NCI-H2196 treated with DMSO at 0.1 percent for 48 hours (cell line): ENCODE data around the gene SLC10A3.

Experiments used
- DNase-seq: peaks from one replicate; lab custom pipeline; 2025; ENCODE audit not compliant: unreplicated experiment; lab: John Stamatoyannopoulos, UW

Gene SLC10A3, protein sequence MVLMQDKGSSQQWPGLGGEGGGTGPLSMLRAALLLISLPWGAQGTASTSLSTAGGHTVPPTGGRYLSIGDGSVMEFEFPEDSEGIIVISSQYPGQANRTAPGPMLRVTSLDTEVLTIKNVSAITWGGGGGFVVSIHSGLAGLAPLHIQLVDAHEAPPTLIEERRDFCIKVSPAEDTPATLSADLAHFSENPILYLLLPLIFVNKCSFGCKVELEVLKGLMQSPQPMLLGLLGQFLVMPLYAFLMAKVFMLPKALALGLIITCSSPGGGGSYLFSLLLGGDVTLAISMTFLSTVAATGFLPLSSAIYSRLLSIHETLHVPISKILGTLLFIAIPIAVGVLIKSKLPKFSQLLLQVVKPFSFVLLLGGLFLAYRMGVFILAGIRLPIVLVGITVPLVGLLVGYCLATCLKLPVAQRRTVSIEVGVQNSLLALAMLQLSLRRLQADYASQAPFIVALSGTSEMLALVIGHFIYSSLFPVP

DNA sequence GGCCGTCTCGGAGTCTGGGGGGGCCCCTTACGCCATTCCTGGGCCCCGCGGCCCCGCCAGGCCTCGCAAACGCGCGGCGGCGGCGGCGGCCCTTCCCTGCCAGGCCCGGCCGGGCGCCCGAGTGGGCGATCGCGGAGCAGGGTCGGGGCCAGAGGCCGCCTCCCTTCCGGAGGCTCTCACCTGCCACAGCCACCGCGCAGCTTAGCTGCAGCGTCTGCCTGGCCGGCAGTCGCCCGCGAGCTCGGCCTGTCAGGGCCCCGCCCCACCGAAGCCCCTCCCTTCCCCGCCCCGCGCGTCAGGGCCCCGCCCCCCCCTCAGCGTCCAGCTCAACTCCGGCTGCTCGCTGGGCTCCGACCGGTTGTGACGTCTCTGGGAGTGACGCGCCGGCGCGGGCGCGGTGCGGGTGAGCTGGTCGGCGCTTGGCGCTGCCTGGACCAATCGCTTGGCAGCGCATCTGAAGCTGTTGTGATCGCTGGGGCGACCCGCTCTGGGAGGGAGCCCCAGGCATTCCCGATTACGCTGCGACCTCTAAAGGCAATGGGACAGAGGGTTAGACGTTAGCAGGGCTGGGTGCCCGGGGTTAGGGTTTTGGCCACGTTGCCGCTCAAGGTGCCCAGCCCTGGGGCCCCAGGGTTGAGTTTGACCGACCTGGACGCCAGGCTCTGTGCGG is at the start of gene SLC10A3:
Gene SLC10A3, minus strand, starts transcription at position 216 of the 670 bp plus-strand sequence. CDS start 1,689 bp downstream, outside the sequence.
- DNase-seq, result peak; percentile 60

DNA sequence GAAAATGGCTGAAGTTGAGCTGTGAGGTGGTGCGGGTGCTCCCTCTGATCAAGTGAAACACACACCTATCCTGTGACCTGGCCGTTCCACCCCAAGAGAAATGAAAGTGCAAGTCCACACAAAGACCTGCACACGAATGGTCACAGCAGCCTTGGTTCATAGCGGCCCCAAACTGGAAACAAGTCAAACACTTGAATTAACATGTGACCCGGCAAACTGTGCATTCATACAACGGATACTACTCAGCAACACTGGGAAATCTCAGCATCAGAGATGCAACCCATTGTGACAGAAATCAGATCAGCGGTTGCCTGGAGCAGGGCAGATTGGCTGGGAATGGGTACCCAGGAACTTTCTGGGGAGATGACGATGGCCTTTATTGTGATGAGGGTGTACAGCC is 48.6 kb upstream of the SLC10A3 start:
- no peak for DNase-seq

DNA sequence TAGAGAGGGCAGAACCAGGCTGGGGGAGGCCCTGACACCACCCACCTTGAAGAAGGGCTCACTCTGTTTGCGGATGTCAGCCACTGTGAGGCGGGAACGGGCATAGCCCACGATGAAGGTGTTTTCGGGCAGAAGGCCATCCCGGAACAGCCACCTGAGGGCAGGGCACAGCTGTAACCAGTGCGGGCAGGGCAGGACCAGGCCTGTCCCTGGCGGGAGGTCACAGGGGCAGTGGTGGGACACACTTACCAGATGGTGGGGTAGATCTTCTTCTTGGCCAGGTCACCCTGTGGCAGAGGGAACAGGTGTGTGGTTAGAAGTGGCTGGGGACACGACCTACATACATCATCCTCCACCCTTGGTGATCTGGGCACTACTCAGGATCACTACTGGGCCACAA is 45.5 kb upstream of the SLC10A3 start:
- DNase-seq, result no peak

DNA sequence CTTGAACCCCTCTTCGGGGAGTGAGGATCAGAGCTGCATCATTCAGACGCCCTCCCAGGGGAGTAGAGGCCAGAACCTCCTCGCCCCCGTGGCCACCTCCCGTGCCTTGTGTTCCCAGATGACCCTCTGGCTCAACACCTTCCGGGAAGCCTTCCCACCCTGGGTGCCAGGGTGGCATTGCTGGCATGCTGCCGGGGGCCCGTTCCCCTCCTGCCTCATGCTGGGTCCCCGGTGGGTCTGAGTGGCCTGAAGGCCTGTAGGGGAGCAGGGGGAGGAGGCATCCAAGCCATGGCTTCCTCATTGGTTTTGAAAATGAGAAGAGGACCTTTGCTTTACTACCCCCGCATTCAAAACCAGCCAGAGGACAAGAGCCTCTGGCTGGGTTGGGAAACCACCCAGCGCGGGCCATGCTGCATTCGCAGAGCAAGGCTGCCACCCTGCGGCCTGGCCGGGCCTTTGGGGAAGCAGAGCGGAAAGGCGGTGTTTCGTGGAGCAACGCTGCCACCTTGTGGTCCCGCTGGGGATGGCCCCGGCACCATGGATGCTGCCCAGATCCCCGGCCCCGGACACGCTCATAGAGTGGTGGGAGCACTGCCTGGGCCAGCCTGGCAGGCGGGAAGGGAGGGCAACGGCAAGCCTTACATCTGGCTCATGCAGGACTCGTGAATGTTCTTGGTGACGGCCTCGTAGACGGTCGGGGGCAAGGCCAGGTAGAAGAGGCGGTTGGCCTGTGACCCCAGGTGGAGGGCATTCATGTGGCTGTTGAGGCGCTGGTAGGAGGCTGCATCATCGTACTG is 44.3 kb upstream of the SLC10A3 start:
- peak; percentile 22 for DNase-seq

DNA sequence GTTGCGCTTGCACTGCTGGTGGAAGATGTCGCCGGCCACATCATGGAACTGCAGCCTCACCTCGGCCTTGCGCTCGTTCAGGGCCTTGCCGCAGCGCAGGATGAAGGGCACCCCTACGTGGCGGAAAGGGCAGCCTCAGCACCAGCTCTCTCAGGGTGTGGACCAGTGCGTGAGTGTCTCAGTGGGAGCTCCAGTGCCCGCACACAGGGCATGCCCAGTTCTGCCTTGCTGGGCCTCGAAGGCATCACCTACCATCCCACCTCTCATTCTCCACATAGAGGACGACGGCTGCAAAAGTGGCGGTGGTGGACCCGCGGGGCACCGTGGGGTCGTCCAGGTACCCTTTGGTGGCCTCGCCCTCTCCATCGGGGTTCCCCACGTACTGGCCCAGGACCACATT is 42.3 kb upstream of the SLC10A3 start:
- DNase-seq, result no peak

DNA sequence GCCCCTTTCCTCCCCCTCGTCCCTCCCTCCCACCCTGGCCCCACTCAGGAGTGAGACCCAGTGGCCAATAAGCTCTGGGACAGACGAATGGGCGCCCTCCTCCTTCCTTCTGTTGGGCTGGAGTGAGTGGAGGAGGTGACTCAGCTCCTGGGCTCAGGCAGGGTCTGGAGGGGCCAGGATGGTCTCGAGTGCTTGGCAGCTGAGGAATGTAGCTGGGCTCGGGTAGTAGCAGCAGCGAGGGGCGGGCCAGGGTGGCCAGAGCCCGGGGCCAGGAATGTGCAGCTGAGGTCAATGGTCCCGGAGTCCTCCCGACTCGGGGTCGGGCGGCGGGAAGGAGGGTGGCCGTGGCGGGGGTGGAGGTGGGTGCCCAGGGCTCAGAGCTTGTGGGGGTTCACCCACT is 41.2 kb upstream of the SLC10A3 start:
- no peak for DNase-seq

DNA sequence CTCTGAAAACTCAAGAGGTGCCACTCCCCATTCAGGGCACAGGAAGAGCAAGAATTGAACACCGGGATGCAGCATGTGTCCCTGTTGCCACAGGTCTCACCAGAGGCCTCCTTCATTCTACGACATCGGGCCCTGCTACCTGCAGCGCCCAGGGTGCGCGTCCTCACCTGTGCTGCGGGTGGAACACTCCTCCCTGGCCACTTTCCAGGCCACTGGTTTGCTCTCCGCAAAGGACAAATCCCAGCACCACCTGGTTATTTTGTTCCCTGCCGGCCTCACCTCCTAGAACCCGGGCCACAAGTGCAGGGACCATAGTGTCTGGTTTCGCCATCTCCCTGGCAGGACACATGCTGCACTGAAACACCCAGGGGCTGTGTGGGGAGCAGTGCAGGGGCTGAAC is 39.9 kb upstream of the SLC10A3 start:
- DNase-seq, result no peak

DNA sequence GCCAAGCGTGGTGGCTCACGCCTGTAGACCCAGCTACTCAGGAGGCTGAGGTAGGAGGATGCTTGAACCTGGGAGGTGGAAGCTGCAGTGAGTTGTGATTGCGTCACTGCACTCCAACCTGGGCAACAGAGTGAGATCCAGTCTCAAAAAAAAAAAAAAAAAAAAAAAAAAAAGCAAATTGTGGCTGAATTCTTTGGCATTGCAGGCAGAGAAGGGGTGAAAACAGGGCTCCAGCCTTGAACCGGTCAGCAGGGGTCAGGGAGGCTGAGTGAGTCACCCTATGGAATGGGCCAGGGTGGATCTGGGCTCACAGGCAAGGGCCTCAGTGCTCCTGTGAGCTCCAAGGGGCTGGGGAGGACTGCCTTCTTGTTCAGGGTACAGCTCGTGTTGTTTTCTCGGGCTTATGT is 38.8 kb upstream of the SLC10A3 start:
- DNase-seq, result no peak

DNA sequence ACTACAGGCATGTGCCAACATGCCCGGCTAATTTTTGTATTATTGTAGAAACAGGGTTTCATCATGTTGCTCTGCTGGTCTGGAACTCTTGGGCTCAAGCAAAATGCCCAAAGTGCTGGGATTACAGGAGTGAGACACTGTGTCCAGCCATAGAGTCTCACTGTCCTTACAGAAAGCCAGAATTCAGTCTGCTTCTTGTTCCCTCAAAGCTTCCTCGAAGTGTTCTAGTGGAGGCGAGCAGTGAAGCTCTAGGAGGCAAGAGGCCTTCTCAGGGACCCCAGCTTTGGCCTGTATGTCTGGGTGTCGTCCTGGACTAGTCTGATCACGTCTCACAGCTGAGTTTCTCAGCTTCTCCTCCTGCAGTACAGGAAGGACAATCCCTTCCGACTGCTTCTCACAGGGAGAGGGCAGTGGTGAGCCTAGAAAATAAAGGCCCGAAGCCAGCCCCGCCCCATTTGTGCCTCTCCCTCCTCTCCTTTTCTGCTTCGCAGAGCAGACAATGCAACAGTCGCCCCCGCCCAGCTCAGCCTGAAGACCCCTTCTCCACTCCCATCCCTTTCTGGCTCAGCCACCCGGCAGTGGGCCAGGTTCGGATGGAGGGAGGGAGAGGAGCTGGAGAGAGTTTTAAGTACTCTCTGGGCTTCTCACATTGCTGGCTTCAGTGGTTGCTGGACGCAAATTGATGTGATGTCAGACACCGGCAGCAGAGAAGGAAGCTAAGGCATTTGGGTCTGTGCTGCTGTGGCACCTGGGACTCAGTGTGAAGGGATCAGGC is 36.7 kb upstream of the SLC10A3 start:
- peak; percentile 50 for DNase-seq

DNA sequence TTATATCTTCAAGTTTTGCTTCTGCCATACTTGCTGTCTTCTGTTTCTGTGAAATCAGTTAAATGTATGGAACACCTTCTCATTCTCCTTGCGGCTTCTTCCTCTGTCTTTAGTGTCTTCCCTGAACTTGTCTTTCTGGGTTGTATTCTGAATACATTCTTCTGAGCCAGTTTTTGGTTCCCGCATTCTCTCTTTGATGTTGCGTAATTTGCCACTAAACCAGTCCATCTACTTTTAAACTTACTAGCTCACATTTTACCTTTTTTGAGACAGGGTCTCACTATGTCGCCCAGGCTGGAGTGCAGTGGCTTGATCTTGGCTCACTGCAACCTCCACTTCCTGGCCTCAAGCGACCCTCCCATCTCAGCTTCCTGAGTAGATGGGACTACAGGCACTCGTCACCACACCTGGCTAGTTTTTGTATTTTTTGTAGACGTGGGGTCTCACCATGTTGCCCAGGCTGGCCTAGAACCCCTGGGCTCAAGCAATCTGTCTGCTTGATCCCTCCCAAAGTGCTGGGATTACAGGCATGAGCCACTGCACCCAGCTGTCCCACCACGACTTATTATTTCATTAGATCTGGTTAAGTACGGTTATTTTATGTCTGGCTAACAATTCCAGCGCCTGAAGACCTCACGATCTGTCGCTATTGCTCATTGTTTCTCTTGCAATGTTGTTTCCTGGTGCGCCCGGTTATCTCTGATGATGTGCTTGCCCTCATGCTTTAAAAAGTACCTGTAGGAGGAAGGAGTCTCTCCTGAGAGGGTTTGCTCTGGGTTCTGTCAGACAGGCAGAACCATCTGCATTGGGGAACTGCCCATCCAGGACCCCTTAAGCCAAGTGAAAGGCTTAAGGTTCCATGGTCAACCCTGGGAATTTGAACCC is 35.4 kb upstream of the SLC10A3 start:
- no peak for DNase-seq

DNA sequence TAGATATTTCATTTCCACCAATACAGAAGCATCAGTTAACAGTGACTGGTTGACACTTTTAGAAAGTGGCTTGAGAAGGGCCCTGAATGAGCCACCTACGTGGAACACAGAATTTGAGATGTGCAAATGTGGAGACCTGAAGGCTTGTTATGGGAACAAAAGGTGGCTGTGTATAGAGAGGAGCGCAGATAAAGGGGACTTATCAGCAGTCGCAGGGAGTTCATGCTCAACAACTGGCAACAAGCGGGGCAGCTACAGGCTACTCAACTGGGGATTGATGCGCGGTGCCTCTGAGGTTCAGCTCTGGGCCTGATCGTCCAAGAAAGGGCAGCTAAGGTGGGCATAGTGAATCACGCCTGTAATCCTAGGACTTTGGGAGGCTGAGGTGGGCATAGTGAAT is 29.0 kb upstream of the SLC10A3 start:
- DNase-seq, result no peak

DNA sequence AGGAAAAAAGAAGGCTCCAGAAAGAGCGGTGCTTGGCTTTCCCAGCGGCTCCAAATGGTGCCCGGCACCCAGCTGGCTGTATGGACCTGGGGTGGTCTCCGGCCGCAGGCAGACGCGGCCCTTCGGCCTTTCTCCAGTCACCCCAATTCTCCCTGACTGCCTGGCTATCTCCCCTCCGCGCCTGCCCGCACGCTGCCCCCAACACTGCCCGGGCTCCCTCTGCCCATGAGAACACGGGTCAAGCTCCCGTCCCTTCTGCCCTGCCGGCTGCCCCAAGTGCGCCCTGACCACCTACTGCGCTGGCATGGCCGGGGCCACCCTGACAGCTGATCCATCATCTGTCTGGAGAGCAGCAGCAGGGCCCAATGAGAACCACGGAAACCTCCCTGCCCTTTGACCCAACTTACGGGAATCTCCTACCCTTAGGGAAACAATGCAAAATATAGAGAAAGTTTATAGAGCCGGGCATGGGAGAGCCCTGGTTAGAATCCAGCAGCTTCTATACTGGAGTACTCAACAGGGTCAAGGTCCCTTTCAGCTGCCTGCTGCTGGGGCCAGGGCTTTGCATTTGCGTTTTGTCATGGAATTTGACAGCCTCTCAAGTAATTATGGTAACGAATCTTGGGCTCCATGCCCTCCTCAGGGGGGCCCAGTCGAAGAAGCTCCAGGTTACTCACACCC is 26.8 kb upstream of the SLC10A3 start:
- no peak for DNase-seq

DNA sequence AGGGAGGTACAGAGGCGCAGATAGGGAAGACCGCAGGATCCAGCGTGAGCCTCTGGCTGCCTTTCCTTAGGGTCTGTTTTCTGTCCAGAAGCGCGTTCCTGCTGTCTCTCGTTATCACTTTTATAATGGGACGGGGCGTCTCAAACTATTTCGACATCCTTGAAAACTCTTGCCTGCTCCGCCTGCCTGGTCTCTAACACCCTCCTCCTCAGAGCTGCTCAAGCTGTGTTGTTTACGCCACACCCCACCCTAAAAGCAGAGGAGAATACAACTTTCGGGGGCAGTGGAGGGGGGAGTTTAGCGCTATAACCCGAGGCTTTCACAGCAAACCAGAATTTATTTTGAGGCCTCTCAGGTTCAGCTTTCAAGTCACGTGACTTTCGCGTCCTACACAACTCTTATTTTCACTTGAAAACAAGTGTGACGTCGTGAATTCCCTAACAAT is 26.2 kb upstream of the SLC10A3 start:
- no peak for DNase-seq

DNA sequence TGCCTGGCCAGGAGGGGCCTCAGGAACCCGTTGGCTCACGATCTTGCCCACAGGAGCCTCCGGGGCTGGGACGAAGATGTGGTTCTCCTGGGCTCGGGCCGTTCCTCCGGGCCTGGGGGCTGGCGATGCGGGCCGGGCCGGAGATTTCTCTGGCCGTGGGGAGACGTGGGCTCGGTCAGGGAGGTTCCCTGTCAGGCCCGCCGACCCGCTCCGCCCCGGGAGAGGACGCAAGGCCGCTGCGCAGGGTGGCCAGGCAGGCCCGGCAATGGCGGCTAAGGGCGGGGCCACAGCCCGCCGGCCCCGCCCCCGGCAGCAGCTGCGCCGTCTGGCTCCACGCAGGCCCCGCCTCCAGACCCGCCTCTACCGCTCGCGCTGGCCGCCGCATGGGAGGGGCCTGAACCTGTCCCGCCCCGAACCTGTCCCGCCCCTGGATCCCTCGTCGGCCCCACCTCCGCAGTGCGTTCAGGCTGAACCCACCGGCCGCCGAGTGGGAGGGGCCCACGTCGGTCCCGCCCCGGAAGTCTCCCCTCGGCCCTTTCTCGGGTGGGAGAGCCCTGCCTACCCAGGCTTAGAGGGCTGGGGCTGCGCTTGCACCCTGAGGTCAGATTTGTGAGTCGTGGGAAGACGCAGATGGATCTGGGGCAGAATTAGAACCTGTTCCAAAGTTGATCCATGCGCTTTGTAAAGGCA is 25.7 kb upstream of the SLC10A3 start, which contains the start of gene FAM3A:
Gene FAM3A, minus strand, starts transcription at position 267 of the 690 bp plus-strand sequence. CDS start 460 bp downstream, outside the sequence.
- DNase-seq, result peak; percentile 57

DNA sequence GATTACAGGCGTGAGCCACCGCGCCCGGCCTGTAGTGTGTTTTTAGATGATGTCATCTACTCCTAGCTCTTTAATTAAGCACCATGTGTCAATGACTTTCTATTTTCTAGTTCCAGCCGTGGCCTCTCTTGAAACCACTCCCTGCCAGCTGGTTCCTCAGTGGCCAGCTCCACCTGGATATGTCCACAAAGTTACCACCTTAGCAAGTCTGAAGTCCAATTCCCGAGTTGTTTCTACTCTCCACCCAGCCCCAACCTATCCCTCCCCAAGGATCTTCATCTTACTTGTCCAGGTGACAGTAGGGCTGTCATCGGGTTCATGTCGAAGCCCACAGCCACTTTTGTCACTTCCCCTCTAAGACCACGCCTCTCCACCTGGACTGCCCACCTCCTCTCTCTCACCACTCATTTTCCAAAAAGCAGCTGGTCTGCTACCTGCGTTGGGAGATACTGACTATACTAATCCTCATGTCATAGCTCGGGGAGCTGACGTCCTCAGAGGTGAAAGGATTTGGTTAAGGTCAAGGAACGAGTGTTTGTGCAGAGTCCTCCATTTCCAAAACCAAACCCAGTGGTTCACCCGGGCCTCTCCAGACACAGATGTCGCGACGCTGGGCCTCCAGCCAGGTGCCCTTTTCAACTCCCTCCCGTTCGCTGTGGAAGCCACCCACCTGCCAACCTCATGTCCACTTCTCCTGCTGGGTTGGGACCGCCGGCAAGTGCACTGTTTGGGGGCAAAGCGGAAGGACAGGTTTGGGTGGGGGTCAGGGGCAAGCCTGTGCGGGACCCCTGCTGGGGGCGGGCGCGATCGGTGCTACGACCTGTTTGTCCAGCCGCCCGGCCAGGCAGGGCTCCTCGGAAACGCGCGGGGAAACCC is 24.9 kb upstream of the SLC10A3 start:
- no peak for DNase-seq

DNA sequence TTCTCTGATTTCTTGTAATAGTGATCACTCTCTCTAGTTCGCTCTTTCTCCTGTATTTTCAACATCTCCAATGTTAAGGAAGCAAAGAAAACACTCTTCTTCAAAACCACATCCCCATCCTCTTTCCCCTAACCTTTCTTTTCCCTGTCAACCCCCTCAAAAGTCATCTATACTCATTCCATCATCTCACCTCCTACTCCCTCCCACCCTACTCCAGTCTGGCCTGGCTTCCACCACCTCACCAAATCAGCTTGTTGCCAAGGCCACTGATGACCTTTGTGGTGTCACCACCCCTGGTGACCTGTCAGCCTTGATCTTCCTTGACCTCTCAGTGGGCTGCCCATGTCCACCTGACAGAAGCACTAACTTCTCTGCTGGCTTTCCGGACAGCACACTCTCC is 23.3 kb upstream of the SLC10A3 start:
- no peak for DNase-seq

DNA sequence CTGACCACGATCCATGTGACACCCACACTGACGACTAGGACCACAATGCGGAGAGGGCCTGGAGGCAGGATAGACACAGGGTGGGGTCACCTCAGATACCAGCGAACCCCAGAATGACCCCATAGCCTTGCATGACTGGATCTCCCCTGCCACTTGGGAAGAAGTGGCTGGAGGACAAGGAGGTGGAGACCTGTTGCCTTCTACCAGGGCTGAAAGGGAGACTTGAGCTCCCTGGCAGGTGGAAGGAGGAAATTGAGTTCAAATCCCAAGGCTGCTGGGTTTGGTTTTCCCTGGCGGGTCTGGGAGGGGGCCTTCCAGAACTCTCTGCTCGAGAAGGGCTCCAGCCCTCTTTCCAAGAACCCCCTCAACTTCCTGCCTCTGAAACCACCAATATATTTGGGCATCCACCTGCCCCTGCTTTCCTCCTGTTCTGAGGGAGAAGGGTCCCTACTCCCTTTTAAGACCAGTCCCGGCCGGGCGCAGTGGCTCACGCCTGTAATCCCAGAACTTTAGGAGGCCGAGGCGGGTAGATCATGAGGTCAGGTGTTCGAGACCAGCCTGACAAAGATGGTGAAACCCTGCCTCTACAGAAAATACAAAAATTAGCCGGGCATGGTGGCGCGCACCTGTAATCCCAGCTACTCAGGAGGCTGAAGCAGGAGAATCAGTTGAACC is 22.6 kb upstream of the SLC10A3 start:
- no peak for DNase-seq
